NT2/D1 (cell line): ENCODE measurements around the gene CRLF1.

Experiments
- DNase-seq: peaks from one replicate; pipeline ENCODE4 v3.0.0-alpha.2; 2011; ENCODE audit warnings: low read depth, low spot score
- H3K27me3 ChIP-seq: 2 replicates; pipeline ENCODE4 v1.6.0; 2011; ENCODE audit warnings: mild to moderate bottlenecking; ENCODE audit not compliant: insufficient read length, insufficient read depth
- H3K36me3 ChIP-seq: 2 replicates; pipeline ENCODE4 v1.6.1; 2011; ENCODE audit warnings: mild to moderate bottlenecking, low read length, mixed read lengths; ENCODE audit not compliant: insufficient read depth, insufficient read length
- H3K4me1 ChIP-seq: 2 replicates; pipeline ENCODE4 v1.5.1; 2011; ENCODE audit not compliant: insufficient read depth, insufficient read length
- H3K4me3 ChIP-seq: 2 replicates; pipeline ENCODE4 v1.5.1; 2011; ENCODE audit warnings: low read depth; ENCODE audit not compliant: insufficient read length
- H3K9ac ChIP-seq: 2 replicates; pipeline ENCODE4 v1.6.0; 2011; ENCODE audit warnings: low read depth; ENCODE audit not compliant: insufficient read length
- H3K9me3 ChIP-seq: 2 replicates; pipeline ENCODE4 v1.5.1; 2011; ENCODE audit warnings: mild to moderate bottlenecking, low read length; ENCODE audit not compliant: insufficient read depth
- SUZ12 ChIP-seq: IDR thresholded peaks from 2 replicates; pipeline ENCODE4 v1.6.1; 2011; ENCODE audit not compliant: insufficient read length, insufficient read depth; ENCODE audit errors: extremely low read depth
- YY1 ChIP-seq: IDR thresholded peaks from 2 replicates; pipeline ENCODE4 v1.6.1; 2011; ENCODE audit not compliant: insufficient read length, insufficient read depth
- ZNF274 ChIP-seq: IDR thresholded peaks from 2 replicates; pipeline ENCODE4 v1.6.1; 2011; ENCODE audit warnings: mild to moderate bottlenecking, low read depth, low read length

Gene CRLF1

DNA sequence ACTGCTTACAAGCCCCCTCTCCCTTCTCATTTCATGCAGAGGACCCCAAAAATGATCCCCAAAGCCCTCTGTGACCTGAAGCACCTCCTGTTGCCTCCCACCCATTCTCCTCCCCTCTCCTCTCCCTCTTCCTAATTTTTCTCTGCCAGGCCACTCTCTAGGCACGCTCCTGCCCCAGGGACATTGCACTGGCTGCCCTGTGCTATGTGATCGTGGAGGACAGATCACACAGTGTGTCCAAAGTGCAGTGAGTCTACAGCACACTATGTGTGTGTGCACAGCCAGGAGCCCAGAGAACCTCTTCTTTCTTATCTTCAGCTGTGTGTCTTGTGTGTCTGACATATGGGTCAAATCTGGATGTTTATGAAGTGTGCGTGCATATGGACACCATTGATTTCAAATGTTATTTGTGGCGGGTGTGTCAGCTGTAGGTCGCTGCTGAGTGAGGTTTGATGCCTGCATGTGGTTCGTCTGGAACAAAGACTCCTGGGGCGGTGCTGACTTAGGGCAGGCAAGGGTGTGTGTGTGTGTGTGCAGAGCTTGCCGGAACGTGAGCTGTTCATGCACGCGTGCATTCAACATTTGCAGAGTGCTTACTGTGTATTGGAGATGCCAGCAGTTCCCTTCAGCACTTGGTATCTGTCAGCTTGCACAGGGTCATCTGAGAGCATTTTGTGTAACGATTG lies 28.2 kb upstream of the CRLF1 start:
- DNase-seq = no peak
- H3K9me3 ChIP-seq = no peaks in the 10 kb centered on the region
- TF ChIP-seq ZNF274 (no peak), SUZ12 (no peak), YY1 (no peak)
- no peak overlapping the region for H3K4me3 ChIP-seq
- H3K36me3 ChIP-seq = no peaks in the 10 kb centered on the region
- peaks cover 15% of the 10 kb centered on the region for H3K27me3 ChIP-seq
- H3K9ac ChIP-seq = no peak overlapping the region
- peaks cover 14% of the 10 kb centered on the region for H3K4me1 ChIP-seq

DNA sequence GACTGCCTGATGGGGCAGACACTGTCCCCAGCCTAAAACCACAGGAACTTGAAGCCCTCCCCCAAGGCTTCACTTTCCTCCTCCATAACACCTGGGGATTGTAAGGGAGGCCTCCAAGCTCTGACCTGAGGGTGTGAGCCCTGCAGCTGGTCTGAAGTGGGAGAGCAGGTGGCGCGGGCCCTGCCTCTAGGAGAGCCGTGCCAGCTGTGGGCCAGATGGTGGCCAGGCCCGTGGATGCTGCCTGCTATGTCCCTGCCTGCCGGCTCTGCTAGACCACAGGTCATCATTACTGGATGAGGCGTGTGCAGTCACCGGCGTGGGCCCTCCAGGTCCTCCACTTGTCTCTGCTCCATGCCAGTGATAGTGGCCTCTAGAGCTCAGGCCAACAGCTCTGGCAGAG lies 26.7 kb upstream of the CRLF1 start:
- DNase-seq = no peak
- Histone ChIP-seq H3K27me3 (peaks cover 17% of the 10 kb centered on the region), H3K4me3 (no peak overlapping the region), H3K4me1 (peaks cover 14% of the 10 kb centered on the region), H3K36me3 (no peaks in the 10 kb centered on the region), H3K9me3 (no peaks in the 10 kb centered on the region), H3K9ac (no peak overlapping the region)
- TF ChIP-seq YY1 (no peak), SUZ12 (no peak), ZNF274 (no peak)

DNA sequence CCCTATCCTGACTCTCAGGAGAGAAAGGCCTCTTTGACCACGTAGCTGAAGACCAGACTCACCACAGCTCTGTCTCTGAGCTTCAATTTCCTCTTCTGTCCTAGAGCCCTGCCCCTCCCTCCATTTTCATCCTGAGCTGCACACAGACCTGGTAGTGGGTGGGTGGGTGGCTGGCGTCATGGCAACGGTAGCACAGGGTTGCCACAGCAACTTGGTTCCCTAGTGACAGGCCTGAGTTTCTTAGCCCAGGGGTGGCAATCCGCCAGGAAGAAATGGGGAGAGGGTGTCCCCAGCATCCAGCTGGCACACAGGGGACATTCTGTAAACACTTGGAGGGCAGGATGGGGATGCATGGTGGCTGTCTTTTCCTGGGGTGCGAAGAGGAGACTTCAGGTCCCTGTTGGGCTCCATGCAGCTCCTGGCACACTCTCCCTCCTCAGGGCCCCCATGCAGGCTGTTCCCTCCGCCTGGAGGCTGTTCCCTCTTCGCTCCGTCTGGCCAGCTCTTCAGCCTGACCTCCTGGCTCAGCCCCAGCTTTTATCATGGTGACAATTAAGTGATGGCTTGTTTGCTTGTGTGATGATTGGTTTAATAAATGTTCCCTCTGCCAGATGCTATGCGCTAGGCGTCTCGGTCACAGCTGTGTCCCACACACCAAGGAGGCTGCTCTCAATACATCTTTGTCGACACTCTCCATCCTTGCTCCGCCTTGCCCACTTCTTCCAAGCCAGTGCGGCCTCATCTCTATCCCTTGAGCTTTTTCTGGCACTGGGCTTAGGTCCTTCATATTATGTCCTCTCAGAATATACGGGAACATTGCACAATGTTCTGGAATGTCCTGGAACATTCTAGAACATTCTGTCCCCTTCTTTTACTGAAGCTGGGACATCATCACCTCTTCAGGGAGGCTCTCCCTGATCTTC lies 22.8 kb upstream of the CRLF1 start:
- DNase-seq = no peak
- H3K9ac ChIP-seq = no peak overlapping the region
- H3K4me1 ChIP-seq = peaks cover 5% of the 10 kb centered on the region
- peaks cover 3% of the 10 kb centered on the region for H3K27me3 ChIP-seq
- H3K9me3 ChIP-seq = no peaks in the 10 kb centered on the region
- no peak overlapping the region for H3K4me3 ChIP-seq
- H3K36me3 ChIP-seq = no peaks in the 10 kb centered on the region
- TF ChIP-seq YY1 (no peak), SUZ12 (no peak), ZNF274 (no peak)

DNA sequence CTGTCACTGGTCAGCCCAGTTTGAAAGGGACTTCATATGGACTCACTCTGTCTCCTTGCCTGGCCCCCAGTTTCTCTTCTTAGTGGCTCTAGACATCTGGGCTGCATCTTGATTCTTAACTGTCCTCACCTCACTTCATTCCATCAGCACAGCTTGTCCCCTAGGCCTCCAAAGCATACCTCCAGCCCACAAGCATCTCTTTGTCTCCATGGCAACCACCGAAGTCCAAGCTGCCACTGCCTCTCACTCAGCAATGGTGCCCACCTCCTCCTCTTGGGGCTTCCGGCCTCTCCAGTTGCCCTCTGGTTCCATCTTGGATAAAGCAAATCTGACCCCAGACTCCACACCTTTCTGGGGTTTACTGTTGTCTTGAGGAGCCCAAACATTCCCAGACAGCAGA lies 20.3 kb upstream of the CRLF1 start:
- H3K9ac ChIP-seq = no peak overlapping the region
- DNase-seq = no peak
- peaks cover 3% of the 10 kb centered on the region for H3K4me1 ChIP-seq
- H3K9me3 ChIP-seq = no peaks in the 10 kb centered on the region
- peaks cover 3% of the 10 kb centered on the region for H3K27me3 ChIP-seq
- no peaks in the 10 kb centered on the region for H3K36me3 ChIP-seq
- H3K4me3 ChIP-seq = no peak overlapping the region
- TF ChIP-seq SUZ12 (no peak), YY1 (no peak), ZNF274 (no peak)

DNA sequence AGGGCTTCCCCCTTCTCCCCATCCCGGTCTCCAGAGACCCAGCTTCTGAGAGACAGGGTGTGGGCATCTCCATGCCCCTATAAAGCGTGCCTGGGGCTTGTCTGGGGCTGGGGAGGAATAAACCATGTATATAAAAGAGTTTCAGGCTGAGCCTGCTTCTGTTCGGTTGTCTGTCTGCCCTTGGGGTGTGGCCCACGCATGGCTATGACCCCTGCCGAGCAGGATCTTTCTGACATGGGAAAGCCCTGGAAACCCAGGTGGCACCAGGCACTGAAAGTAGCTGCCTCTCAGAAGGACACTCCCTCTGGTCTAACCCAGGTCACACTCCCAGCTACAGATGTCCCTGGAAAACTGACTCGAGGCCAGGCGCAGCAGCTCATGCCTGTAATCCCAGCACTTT lies 14.3 kb upstream of the CRLF1 start:
- H3K9ac ChIP-seq = no peak overlapping the region
- peaks cover 11% of the 10 kb centered on the region for H3K4me1 ChIP-seq
- no peak for DNase-seq
- H3K9me3 ChIP-seq = peaks cover 4% of the 10 kb centered on the region; the same call in 1 of the 2 replicates
- H3K27me3 ChIP-seq = peaks cover 11% of the 10 kb centered on the region
- no peak overlapping the region for H3K4me3 ChIP-seq
- TF ChIP-seq YY1 = no peak
- no peak for TF ChIP-seq SUZ12
- TF ChIP-seq ZNF274 = no peak
- no peaks in the 10 kb centered on the region for H3K36me3 ChIP-seq

DNA sequence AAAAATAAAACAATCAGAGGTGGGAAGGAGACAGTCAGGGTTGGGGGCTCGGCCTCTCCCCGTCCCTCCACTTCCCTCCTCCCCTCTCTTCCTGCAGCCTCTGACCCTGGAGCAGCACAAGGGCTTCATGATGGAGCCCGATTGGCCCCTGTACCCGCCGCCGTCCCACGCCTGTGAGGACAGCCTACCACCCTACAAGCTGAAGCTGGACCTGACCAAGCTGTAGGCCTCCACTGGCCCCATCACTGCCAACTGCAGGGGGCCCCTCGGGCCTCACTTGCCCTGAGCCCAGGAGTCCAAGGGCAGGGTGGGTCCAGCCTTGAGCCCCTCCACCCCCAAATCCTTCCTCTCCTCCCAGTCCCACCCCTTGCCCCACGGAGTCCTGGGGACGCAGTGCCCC lies 13.7 kb upstream of the CRLF1 start:
- Histone ChIP-seq H3K9ac (no peak overlapping the region), H3K4me1 (peaks cover 11% of the 10 kb centered on the region), H3K4me3 (no peak overlapping the region), H3K27me3 (peaks cover 17% of the 10 kb centered on the region), H3K9me3 (peaks cover 4% of the 10 kb centered on the region; the same call in 1 of the 2 replicates), H3K36me3 (no peaks in the 10 kb centered on the region)
- no peak for TF ChIP-seq SUZ12
- TF ChIP-seq YY1 = no peak
- TF ChIP-seq ZNF274 = no peak
- no peak for DNase-seq

DNA sequence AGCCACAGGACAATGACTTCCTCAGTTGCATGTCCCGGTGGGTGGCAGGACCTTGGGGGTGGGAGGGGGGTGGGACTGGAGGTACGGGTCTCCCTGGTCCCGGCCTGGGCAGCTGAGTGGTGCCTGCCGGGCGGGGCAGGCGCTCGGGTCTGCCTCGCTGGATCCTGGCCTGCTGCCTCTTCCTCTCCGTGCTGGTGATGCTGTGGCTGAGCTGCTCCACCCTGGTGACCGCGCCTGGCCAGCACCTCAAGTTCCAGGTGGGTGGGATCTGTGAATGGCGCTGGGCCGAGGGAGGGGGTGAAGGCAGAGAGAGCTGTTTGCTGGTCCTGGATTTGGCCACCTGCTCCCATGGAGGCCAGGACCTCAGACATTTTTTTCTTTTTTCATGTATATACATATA lies 11.6 kb upstream of the CRLF1 start:
- Histone ChIP-seq H3K4me1 (peaks cover 18% of the 10 kb centered on the region), H3K36me3 (no peaks in the 10 kb centered on the region), H3K27me3 (peaks cover 38% of the 10 kb centered on the region), H3K9me3 (peaks cover 4% of the 10 kb centered on the region; the same call in 1 of the 2 replicates), H3K4me3 (no peak overlapping the region), H3K9ac (no peak overlapping the region)
- TF ChIP-seq SUZ12 (no peak), YY1 (no peak), ZNF274 (no peak)
- no peak for DNase-seq
